Prostate gland (tissue), 2 donors: ENCODE results near the gene AFAP1L1. TPM values are rescaled to one million over a fixed set of nuclear protein-coding genes. Genes with fewer than 3 reads are reported as not detected.

Experiments
- DNase-seq: peaks from one replicate; pipeline ENCODE4 v3.0.0-alpha.2; 2019; ENCODE audit warnings: low spot score
- H3K27ac ChIP-seq, 2 donors: fragments of 200-600 bp; sonication (generic); 2 replicates each; pipeline ENCODE4 v1.5.1; 2017 to 2019
- H3K27me3 ChIP-seq: fragments of 200-600 bp; sonication (generic); replicated peaks from 2 replicates; pipeline ENCODE4 v1.5.1; 2019; ENCODE audit not compliant: insufficient read depth
- H3K36me3 ChIP-seq, 2 donors: fragments of 200-600 bp; sonication (generic); 1 replicate in 1 of 2; 2 replicates in 1 of 2; pipeline versions ENCODE4 v1.5.1 to v1.8.1; 2017 to 2019
- H3K4me1 ChIP-seq: fragments of 200-600 bp; sonication (generic); replicated peaks from 2 replicates; pipeline ENCODE4 v1.5.1; 2019
- H3K4me3 ChIP-seq, 2 donors: fragments of 200-600 bp; sonication (generic); 2 replicates each; pipeline ENCODE4 v1.5.1; 2017 to 2019
- H3K9me3 ChIP-seq: fragments of 200-600 bp; sonication (generic); 2 replicates; pipeline ENCODE4 v1.5.1; 2017
- POLR2A ChIP-seq: fragments of 450-650 bp; IDR thresholded peaks from one replicate; pipeline ENCODE4 v1.6.1; 2016; ENCODE audit warnings: antibody characterized with exemption, mild to moderate bottlenecking
- POLR2AphosphoS5 ChIP-seq: sonication (generic); formaldehyde crosslinking; IDR thresholded peaks from one replicate; pipeline ENCODE4 v1.6.1; 2017; ENCODE audit warnings: antibody characterized with exemption
- WGBS: methylation state at CpG from one replicate; pipeline ENCODE4 v1.1.5; 2018; 5-methylcytosine and 5-hydroxymethylcytosine counted together
- intact Hi-C: fragments of 100-400 bp; cut with DNase I; formaldehyde crosslinking; loops from one replicate; pipeline ENCODE4 v1.14.2; 2022
- total RNA-seq, 2 donors: library from RNA; depleted of rRNA; stranded (reverse); fragments of >200 nt; gene quantifications; one replicate each; pipeline ENCODE4 v1.1.0, GENCODE V29; 2016
- TF ChIP-seq, protein P1 (sequence below), 4 experiments: fragments of 200-600 bp in 2 of 4; fragments of 450-650 bp in 2 of 4; sonication (generic) in 2 of 4; IDR thresholded peaks; 1 replicate in 3 of 4; 2 replicates in 1 of 4; pipeline ENCODE4 v1.5.1; 2016 to 2019; ENCODE audit warnings: antibody characterized with exemption in 4 of 4, mild to moderate bottlenecking in 2 of 4, moderate library complexity in 2 of 4

The AFAP1L1 gene
- total RNA-seq, 2 donors from 2014 or later = 8.4 to 10.3 TPM

DNA sequence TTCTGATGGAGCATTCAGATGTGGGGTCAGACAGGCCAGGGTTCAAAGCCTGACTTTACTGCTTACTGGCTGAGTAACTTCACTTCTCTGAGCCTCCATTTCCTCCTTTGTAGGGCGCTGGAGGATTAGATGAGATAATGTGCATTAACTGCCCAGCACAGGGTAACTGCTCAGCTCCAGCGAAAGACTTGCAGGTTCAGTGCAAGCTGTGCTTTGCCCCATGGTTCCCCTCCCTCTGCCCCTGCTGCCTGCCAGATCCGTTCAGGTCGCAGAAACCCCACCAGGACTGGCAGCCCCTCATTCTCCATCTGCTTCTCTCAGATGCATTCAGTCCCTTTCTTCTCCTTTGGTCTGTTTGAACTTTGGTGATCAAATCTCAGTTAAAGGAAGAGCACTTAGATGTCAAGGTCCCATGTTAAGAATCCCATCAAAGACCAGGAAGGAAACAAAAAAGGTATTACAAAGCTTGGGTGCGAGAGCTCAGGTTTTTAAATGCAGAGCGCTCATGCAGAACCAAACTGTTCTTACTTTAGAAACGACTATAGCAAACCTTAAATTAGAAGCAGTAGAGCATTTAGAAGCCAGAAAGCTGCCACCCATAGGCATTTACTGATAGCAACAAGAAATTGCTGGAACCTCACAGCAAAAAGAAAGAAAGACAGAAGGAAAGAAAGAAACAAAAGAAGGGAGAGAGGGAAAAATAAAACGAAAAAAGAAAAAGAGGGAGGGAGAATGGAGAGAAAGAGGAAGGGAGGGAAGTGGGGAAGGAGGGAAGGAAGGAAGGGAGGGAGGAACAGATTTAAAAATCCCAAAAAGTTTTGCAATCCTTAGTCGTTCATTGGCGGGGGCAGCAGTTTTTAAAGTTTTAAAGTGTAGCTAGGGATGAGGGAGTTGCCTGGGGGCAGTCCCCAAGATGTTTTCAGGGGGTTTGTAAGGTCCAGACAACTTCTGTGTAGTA lies 23.5 kb downstream of the AFAP1L1 start:
- 70% methylated on average over 10 of the region's 10 CpGs for WGBS
- Histone ChIP-seq H3K4me1 (no peaks in the 10 kb centered on the region), H3K9me3 (no peaks in the 10 kb centered on the region), H3K27me3 (no peaks in the 10 kb centered on the region), H3K4me3 (no peak overlapping the region), H3K36me3 (no peaks in the 10 kb centered on the region), H3K27ac (no peak overlapping the region)
- DNase-seq = no peak
- TF ChIP-seq POLR2AphosphoS5 = no peak
- TF ChIP-seq POLR2A = no peak
- intact Hi-C loops = no loop called here

DNA sequence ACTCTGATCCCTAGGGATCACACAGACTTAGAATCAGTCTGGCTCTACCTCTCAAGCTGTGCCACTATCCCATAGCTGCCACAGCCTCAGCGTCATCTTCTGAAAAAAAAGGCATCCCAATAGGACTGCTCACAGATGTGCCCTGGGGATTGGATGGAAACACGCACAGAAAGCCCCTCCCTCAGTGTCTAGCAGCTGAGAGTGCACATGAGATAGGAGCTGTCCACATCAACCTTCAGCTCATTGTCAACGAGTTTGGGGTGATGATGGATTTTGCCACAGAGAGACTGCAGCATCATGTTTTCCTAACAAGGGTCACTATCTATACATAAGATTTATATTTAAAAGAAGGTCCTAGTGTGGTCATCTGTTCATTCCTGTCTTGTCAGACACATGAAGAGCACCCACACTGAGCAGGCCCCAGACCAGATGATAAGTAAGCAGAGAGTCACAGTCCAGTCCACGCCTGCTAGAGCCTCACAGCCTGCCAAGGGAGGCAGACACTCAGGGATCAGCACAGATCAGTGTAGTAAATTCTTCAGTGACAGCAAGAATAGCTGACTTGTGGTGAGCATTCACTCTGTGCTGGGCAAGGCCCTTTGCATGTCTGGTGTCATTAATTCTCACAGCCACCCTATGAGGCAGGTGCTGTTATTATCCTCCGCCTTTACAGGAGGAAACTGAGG lies 25.8 kb downstream of the AFAP1L1 start:
- Histone ChIP-seq H3K9me3 (no peaks in the 10 kb centered on the region), H3K27ac (no peak overlapping the region), H3K4me1 (no peaks in the 10 kb centered on the region), H3K36me3 (no peaks in the 10 kb centered on the region), H3K4me3 (no peak overlapping the region), H3K27me3 (no peaks in the 10 kb centered on the region)
- TF ChIP-seq POLR2AphosphoS5 (no peak), POLR2A (no peak)
- TF ChIP-seq, protein P1, sequence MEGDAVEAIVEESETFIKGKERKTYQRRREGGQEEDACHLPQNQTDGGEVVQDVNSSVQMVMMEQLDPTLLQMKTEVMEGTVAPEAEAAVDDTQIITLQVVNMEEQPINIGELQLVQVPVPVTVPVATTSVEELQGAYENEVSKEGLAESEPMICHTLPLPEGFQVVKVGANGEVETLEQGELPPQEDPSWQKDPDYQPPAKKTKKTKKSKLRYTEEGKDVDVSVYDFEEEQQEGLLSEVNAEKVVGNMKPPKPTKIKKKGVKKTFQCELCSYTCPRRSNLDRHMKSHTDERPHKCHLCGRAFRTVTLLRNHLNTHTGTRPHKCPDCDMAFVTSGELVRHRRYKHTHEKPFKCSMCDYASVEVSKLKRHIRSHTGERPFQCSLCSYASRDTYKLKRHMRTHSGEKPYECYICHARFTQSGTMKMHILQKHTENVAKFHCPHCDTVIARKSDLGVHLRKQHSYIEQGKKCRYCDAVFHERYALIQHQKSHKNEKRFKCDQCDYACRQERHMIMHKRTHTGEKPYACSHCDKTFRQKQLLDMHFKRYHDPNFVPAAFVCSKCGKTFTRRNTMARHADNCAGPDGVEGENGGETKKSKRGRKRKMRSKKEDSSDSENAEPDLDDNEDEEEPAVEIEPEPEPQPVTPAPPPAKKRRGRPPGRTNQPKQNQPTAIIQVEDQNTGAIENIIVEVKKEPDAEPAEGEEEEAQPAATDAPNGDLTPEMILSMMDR (IDR thresholded peaks at IDR 0.05) = no peak
- no peak for DNase-seq
- intact Hi-C loops = no loop called here
- WGBS = 77% methylated on average over 5 of the region's 5 CpGs

DNA sequence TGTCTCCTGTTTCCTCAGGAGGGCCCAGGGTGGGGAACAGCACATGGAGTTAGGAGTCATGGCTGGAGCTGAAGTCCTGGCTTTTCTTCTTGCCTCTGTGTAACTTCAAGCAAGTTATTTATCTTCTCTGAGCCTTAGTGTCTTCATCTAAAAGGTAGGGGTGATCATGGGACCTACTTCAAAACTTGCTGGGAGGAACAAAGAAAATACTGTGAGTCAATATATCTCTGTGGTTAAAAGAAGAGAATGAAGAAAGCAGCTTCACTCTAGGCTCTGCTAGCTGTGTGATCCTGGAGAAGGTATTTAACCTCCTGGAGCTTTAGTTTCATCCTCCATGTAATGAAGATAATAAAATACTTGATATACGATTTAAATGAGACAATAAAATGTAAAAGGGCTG lies 26.5 kb downstream of the AFAP1L1 start:
- Histone ChIP-seq H3K27ac (no peak overlapping the region), H3K36me3 (no peaks in the 10 kb centered on the region), H3K9me3 (no peaks in the 10 kb centered on the region), H3K4me1 (no peaks in the 10 kb centered on the region), H3K4me3 (no peak overlapping the region), H3K27me3 (no peaks in the 10 kb centered on the region)
- TF ChIP-seq POLR2A (no peak), POLR2AphosphoS5 (no peak)
- TF ChIP-seq, protein P1 (IDR thresholded peaks at IDR 0.05) = no peak
- intact Hi-C loops = no loop called here
- 55% methylated on average over 1 of the region's 1 CpG for WGBS
- no peak for DNase-seq

DNA sequence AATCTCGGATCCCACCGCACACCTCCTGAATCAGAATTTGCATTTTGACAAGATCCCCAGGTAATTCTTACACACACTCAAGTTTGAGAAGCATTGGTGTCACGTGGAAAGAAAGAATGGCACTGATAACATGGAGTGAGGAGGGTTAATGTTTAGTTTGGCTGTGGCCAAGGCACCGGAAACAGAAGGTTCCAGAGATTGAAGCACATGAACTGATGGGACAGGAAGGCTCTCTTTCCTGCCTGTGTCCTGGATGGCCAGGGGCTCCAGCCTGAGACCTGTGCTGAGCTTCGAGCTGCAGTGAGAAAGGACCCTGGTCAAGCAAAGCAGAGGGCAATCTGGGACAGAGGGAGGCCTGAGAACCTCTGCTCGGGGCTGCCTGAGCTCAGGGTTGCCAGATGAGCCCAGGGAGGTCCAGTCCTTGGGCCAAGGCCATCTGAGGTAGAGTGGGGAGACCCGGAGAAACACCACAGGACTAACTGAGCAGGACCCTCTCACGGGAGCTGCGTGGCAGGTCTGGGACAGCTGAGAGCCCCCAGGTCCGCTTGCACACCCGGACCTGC lies 27.3 kb downstream of the AFAP1L1 start:
- Histone ChIP-seq H3K27me3 (no peaks in the 10 kb centered on the region), H3K27ac (no peak overlapping the region), H3K9me3 (no peaks in the 10 kb centered on the region), H3K4me1 (no peaks in the 10 kb centered on the region), H3K36me3 (no peaks in the 10 kb centered on the region), H3K4me3 (no peak overlapping the region)
- intact Hi-C loops = no loop called here
- 78% methylated on average over 11 of the region's 11 CpGs for WGBS
- TF ChIP-seq POLR2A (no peak), POLR2AphosphoS5 (no peak)
- TF ChIP-seq, protein P1 (IDR thresholded peaks at IDR 0.05) = no peak
- no peak for DNase-seq

DNA sequence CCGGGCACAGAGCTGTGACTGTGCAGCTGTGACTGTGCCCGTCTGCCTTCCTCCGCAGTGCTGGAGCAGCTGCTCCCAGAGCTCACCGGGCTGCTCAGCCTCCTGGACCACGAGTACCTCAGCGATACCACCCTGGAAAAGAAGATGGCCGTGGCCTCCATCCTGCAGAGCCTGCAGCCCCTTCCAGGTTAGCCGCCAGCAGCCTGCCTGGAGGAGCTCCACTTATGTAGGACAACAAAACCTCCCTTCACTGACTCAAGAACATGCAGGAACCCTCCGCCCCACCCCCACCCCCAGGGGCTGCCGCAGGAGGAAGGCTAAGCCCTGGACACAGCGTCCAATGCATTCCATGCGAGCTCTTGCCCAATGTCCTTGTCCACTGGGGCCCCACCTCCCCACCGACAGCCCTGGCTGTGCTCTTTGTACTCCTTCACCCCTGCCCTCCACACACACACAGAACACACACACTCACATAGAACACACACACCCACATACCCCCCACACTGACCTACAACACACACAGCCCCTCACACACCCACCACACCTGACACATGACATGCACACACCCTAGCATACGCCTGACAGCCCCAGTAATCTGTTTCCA lies 27.9 kb downstream of the AFAP1L1 start:
- intact Hi-C loops = no loop called here
- no peak for DNase-seq
- Histone ChIP-seq H3K27ac (no peak overlapping the region), H3K9me3 (no peaks in the 10 kb centered on the region), H3K4me3 (no peak overlapping the region), H3K4me1 (no peaks in the 10 kb centered on the region), H3K36me3 (no peaks in the 10 kb centered on the region), H3K27me3 (no peaks in the 10 kb centered on the region)
- TF ChIP-seq POLR2A = no peak
- WGBS = 83% methylated on average over 14 of the region's 14 CpGs
